Measurements from ENCODE around the gene LRPPRC.

The LRPPRC gene

GRCh38 chr2:43906448-43907109, 89.2 kb downstream of the LRPPRC start:
- TF ChIP-seq EZH2 (IDR thresholded peaks at IDR 0.05; ENCODE audit: borderline replicate concordance, low read length) (no peak), CTCF (IDR thresholded peaks at IDR 0.05; ENCODE audit: low read length) (no peak)
- H3F3A ChIP-seq (ENCODE audit: insufficient read depth, low read length), result no peaks in the 10 kb centered on the region; the same call in 1 of the 2 replicates
- no peaks in the 10 kb centered on the region for H4K20me1 ChIP-seq (ENCODE audit: insufficient read depth, low read length)
- H3K4me2 ChIP-seq (ENCODE audit: low read length), result no peak overlapping the region
- H3K27me3 ChIP-seq (ENCODE audit: insufficient read depth, low read length), result no peaks in the 10 kb centered on the region
- H3K9me3 ChIP-seq (ENCODE audit: low read length), result no peaks in the 10 kb centered on the region
- H3K4me3 ChIP-seq (ENCODE audit: low read depth, low read length, poor library complexity, severe bottlenecking), result no peak overlapping the region
- no peaks in the 10 kb centered on the region for H3K79me2 ChIP-seq (ENCODE audit: insufficient read depth, low read length)
- no peak overlapping the region for H3K9ac ChIP-seq (ENCODE audit: low read length)
- H3K9me2 ChIP-seq (ENCODE audit: low read depth, low read length), result no peaks in the 10 kb centered on the region
- no peak overlapping the region for H2AFZ ChIP-seq (ENCODE audit: low read length)
- no peaks in the 10 kb centered on the region for H3K4me1 ChIP-seq (ENCODE audit: insufficient read depth, low read length, severe bottlenecking)
- peaks cover 66% of the 10 kb centered on the region for H3K36me3 ChIP-seq (ENCODE audit: insufficient read depth, low read length)
- H3K27ac ChIP-seq (ENCODE audit: low read depth, low read length, poor library complexity, severe bottlenecking), result no peak overlapping the region

- Histone ChIP-seq H3K9me3 (ENCODE audit: low read length) (no peaks in the 10 kb centered on the region), H3K27me3 (ENCODE audit: insufficient read depth, low read length) (no peaks in the 10 kb centered on the region), H3K27ac (ENCODE audit: low read depth, low read length, poor library complexity, severe bottlenecking) (no peak overlapping the region), H3K4me1 (ENCODE audit: insufficient read depth, low read length, severe bottlenecking) (no peaks in the 10 kb centered on the region), H3F3A (ENCODE audit: insufficient read depth, low read length) (no peaks in the 10 kb centered on the region; the same call in 1 of the 2 replicates), H3K4me3 (ENCODE audit: low read depth, low read length, poor library complexity, severe bottlenecking) (no peak overlapping the region), H3K79me2 (ENCODE audit: insufficient read depth, low read length) (no peaks in the 10 kb centered on the region), H2AFZ (ENCODE audit: low read length) (no peak overlapping the region), H4K20me1 (ENCODE audit: insufficient read depth, low read length) (no peaks in the 10 kb centered on the region), H3K9me2 (ENCODE audit: low read depth, low read length) (no peaks in the 10 kb centered on the region), H3K4me2 (ENCODE audit: low read length) (no peak overlapping the region), H3K9ac (ENCODE audit: low read length) (no peak overlapping the region), H3K36me3 (ENCODE audit: insufficient read depth, low read length) (peaks cover 68% of the 10 kb centered on the region)
- TF ChIP-seq EZH2 (IDR thresholded peaks at IDR 0.05; ENCODE audit: borderline replicate concordance, low read length) (no peak), CTCF (IDR thresholded peaks at IDR 0.05; ENCODE audit: low read length) (no peak)
Measured at GRCh38 chr2:43905871-43906270, 89.9 kb downstream of the LRPPRC start.

GRCh38 chr2:43905371-43905803, 90.4 kb downstream of the LRPPRC start:
- Histone ChIP-seq H3K9me3 (ENCODE audit: low read length) (no peaks in the 10 kb centered on the region), H3K27ac (ENCODE audit: low read depth, low read length, poor library complexity, severe bottlenecking) (no peak overlapping the region), H3K36me3 (ENCODE audit: insufficient read depth, low read length) (peaks cover 71% of the 10 kb centered on the region), H3K79me2 (ENCODE audit: insufficient read depth, low read length) (no peaks in the 10 kb centered on the region), H4K20me1 (ENCODE audit: insufficient read depth, low read length) (no peaks in the 10 kb centered on the region), H3K9me2 (ENCODE audit: low read depth, low read length) (no peaks in the 10 kb centered on the region), H3F3A (ENCODE audit: insufficient read depth, low read length) (no peaks in the 10 kb centered on the region; the same call in 1 of the 2 replicates), H2AFZ (ENCODE audit: low read length) (no peak overlapping the region), H3K4me1 (ENCODE audit: insufficient read depth, low read length, severe bottlenecking) (no peaks in the 10 kb centered on the region), H3K4me2 (ENCODE audit: low read length) (no peak overlapping the region), H3K4me3 (ENCODE audit: low read depth, low read length, poor library complexity, severe bottlenecking) (no peak overlapping the region), H3K27me3 (ENCODE audit: insufficient read depth, low read length) (no peaks in the 10 kb centered on the region), H3K9ac (ENCODE audit: low read length) (no peak overlapping the region)
- no peak for TF ChIP-seq EZH2 (IDR thresholded peaks at IDR 0.05; ENCODE audit: borderline replicate concordance, low read length)
- no peak for TF ChIP-seq CTCF (IDR thresholded peaks at IDR 0.05; ENCODE audit: low read length)

All from OCI-LY1 (cell line).